Measurements from ENCODE around the gene MPHOSPH8. TPM values are rescaled to one million over a fixed set of nuclear protein-coding genes. Genes with fewer than 3 reads are reported as not detected.

Gene MPHOSPH8, protein sequence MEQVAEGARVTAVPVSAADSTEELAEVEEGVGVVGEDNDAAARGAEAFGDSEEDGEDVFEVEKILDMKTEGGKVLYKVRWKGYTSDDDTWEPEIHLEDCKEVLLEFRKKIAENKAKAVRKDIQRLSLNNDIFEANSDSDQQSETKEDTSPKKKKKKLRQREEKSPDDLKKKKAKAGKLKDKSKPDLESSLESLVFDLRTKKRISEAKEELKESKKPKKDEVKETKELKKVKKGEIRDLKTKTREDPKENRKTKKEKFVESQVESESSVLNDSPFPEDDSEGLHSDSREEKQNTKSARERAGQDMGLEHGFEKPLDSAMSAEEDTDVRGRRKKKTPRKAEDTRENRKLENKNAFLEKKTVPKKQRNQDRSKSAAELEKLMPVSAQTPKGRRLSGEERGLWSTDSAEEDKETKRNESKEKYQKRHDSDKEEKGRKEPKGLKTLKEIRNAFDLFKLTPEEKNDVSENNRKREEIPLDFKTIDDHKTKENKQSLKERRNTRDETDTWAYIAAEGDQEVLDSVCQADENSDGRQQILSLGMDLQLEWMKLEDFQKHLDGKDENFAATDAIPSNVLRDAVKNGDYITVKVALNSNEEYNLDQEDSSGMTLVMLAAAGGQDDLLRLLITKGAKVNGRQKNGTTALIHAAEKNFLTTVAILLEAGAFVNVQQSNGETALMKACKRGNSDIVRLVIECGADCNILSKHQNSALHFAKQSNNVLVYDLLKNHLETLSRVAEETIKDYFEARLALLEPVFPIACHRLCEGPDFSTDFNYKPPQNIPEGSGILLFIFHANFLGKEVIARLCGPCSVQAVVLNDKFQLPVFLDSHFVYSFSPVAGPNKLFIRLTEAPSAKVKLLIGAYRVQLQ
- total RNA-seq, result 10 to 100 TPM; 25.8 to 62.7 (median 48.6) TPM

DNA sequence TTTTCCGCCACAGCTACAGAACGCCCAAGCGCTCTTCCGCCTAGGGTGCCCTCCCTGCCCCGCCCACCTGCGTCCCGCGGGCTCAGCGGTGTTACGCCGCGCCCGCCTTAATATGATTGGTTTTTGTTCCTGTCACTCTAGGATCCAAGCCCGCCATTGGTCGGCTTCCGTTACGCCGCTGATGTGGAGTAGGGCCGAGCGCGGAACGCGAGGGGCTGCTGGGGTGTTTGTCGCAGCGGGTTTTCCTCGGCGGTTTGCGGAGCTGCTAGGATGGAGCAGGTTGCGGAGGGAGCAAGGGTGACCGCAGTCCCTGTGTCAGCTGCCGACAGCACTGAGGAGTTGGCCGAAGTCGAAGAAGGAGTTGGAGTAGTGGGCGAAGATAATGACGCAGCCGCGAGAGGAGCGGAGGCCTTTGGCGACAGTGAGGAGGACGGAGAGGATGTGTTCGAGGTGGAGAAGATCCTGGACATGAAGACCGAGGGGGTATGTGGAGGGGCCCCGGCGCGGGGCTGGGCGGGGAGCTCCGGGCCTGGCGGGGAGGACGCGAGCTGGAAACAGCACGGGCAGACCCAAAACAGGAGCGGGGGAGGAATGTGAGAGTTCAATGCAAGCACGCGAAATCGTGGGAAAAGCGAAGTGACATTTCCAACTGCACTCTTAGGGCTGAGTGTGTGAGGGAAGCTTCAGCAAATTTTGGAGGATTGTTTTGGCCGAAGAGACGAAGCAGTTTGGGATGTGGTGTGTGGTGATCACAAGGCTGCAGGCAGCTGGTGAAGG, at the start of gene MPHOSPH8:
MPHOSPH8 (plus strand) TSS at position 181 of the 777 bp plus-strand sequence; CDS start at position 271, 90 bp downstream.
- no peak for TF ChIP-seq EP300 (IDR thresholded peaks at IDR 0.05; ENCODE audit: low read depth)
- TF ChIP-seq, protein P1, sequence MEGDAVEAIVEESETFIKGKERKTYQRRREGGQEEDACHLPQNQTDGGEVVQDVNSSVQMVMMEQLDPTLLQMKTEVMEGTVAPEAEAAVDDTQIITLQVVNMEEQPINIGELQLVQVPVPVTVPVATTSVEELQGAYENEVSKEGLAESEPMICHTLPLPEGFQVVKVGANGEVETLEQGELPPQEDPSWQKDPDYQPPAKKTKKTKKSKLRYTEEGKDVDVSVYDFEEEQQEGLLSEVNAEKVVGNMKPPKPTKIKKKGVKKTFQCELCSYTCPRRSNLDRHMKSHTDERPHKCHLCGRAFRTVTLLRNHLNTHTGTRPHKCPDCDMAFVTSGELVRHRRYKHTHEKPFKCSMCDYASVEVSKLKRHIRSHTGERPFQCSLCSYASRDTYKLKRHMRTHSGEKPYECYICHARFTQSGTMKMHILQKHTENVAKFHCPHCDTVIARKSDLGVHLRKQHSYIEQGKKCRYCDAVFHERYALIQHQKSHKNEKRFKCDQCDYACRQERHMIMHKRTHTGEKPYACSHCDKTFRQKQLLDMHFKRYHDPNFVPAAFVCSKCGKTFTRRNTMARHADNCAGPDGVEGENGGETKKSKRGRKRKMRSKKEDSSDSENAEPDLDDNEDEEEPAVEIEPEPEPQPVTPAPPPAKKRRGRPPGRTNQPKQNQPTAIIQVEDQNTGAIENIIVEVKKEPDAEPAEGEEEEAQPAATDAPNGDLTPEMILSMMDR (IDR thresholded peaks at IDR 0.05), result peak in 1 of 5 experiments; percentile 30
- TF ChIP-seq POLR2AphosphoS5 (IDR thresholded peaks at IDR 0.05), result peak; percentile 86 to 90 (median 87)
- TF ChIP-seq POLR2A (IDR thresholded peaks at IDR 0.05), result peak; percentile 87
- intact Hi-C loops (cut with DNase I; ENCODE audit: low total_unique reads) (no loop called here), in situ Hi-C loops (cut with MboI; ENCODE audit: low pct_ligation_motif_present in 1 of 4, low pct_unique_long_range_greater_than_20kb in 1 of 4, low sequenced_read_pairs in 3 of 4) (no loop called here)
- 0% methylated on average over 12 to 58 of the region's 58 CpGs for WGBS, 2 donors (ENCODE audit: low coverage in 1 of 2)
- H3K27ac ChIP-seq, result peak within 1 kb of the TSS; percentile 90 to 96 (median 94)
- no peaks in the 10 kb centered on the region for H3K9me3 ChIP-seq
- no peaks in the 10 kb centered on the region for H3K27me3 ChIP-seq
- peak; percentile 97 for DNase-seq
- peaks cover 16 to 35% (median 20%) of the 10 kb centered on the region in 4 donors for H3K4me1 ChIP-seq
- H3K36me3 ChIP-seq, result no peaks in the 10 kb centered on the region
- peak within 1 kb of the TSS; percentile 63 to 81 (median 72) for H3K4me3 ChIP-seq

DNA sequence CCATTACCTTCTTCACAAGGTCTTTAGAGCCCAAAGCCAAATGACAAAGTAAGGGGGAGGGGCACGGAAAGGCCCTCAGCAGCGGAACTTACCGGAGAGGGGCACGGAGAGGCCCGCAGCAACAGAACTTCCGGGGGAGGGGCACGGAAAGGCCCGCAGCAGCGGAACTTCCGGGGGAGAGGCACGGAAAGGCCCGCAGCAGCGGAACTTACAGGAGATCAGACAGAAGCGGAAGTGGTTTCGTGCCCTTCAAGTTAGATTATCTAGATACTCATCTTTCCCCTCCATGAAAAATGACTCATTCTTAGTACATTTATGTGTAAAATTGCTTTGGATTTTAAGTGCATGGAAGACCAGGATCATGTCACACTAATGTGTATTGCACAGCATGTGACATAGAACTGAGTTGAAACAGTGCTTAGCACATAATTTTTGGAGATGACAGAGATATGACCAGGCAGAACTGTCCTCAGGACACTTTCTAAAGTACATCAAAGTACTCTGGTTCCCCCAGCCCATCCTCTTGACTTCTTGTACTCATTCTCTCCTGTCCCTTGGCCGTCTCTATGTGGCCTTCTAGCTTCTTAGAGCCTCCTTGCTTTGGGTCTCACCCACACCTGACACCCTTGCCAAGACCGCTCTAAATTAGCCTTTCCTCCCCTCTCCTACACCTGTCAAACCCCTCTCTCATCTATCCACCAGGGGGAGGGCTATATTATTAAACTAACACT, 46.4 kb upstream of the MPHOSPH8 start:
- Histone ChIP-seq H3K4me1 (no peaks in the 10 kb centered on the region), H3K4me3 (peak overlapping the region in 1 of 4 donors; percentile 14), H3K27ac (peak overlapping the region in 2 of 4 donors; percentile 2 to 11), H3K9me3 (no peaks in the 10 kb centered on the region), H3K27me3 (no peaks in the 10 kb centered on the region), H3K36me3 (no peaks in the 10 kb centered on the region)
- peak; percentile 55 for DNase-seq
- WGBS, 2 donors (ENCODE audit: low coverage in 1 of 2), result 38 to 57% methylated on average over 11 to 17 of the region's 17 CpGs
- TF ChIP-seq, protein P1 (IDR thresholded peaks at IDR 0.05), result no peak
- no peak for TF ChIP-seq EP300 (IDR thresholded peaks at IDR 0.05; ENCODE audit: low read depth)
- TF ChIP-seq POLR2A (IDR thresholded peaks at IDR 0.05), result no peak
- TF ChIP-seq POLR2AphosphoS5 (IDR thresholded peaks at IDR 0.05), result no peak
- in situ Hi-C loops (cut with MboI; ENCODE audit: low pct_ligation_motif_present in 1 of 4, low pct_unique_long_range_greater_than_20kb in 1 of 4, low sequenced_read_pairs in 3 of 4) (no loop called here), intact Hi-C loops (cut with DNase I; ENCODE audit: low total_unique reads) (no loop called here)

DNA sequence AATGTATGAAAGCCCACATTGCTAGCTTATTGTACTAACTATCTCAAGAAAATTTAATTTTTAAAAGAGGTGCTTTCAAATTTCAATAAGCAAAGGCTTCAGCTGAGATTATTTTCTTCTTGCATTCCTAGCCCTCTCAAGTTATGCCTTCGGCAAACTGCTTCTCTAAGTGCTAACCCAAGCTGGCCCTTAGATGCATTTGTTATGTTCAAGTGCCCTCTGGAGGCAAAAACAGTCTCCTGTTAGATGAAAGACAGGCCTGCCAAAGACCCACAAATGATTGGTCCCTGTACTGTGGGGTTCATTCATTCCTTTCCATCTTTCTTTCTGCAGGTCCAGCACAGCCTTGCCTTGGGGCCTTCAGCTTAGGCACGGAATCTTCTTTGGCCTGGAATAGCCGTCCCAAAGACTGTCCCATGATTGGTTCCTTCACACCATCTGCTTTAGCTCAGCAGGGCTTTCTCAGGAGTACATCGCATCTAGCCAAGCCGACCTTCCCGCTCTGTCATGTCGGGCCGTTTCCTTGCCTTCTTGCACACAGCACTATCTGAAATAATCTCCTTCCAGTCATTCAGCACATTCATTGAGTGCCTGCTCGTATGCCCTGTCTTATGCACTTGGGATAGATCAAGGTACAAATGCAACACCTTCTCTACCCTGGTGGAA, 45.7 kb upstream of the MPHOSPH8 start:
- no peaks in the 10 kb centered on the region for H3K36me3 ChIP-seq
- H3K27ac ChIP-seq, result peak overlapping the region in 2 of 4 donors; percentile 2 to 11
- in situ Hi-C loops (cut with MboI; ENCODE audit: low pct_ligation_motif_present in 1 of 4, low pct_unique_long_range_greater_than_20kb in 1 of 4, low sequenced_read_pairs in 3 of 4), result no loop called here
- no peak overlapping the region for H3K4me3 ChIP-seq
- intact Hi-C loops (cut with DNase I; ENCODE audit: low total_unique reads), result no loop called here
- H3K4me1 ChIP-seq, result no peaks in the 10 kb centered on the region
- no peaks in the 10 kb centered on the region for H3K9me3 ChIP-seq
- no peak for DNase-seq
- WGBS, 2 donors (ENCODE audit: low coverage in 1 of 2), result 58 to 71% methylated on average over 7 to 9 of the region's 9 CpGs
- TF ChIP-seq EP300 (IDR thresholded peaks at IDR 0.05; ENCODE audit: low read depth) (no peak), POLR2A (IDR thresholded peaks at IDR 0.05) (no peak)
- TF ChIP-seq, protein P1 (IDR thresholded peaks at IDR 0.05), result peak in 4 of 5 experiments; percentile 26 to 42 (median 30)
- H3K27me3 ChIP-seq, result no peaks in the 10 kb centered on the region

All from transverse colon (tissue), 4 donors.